ENCODE data around the gene MYBPC1.
"Not testable (repeated sequence)": the region's sequence is repeated elsewhere in the genome, so short reads cannot be mapped to it uniquely, and the experiment has no call there.

Gene MYBPC1, protein sequence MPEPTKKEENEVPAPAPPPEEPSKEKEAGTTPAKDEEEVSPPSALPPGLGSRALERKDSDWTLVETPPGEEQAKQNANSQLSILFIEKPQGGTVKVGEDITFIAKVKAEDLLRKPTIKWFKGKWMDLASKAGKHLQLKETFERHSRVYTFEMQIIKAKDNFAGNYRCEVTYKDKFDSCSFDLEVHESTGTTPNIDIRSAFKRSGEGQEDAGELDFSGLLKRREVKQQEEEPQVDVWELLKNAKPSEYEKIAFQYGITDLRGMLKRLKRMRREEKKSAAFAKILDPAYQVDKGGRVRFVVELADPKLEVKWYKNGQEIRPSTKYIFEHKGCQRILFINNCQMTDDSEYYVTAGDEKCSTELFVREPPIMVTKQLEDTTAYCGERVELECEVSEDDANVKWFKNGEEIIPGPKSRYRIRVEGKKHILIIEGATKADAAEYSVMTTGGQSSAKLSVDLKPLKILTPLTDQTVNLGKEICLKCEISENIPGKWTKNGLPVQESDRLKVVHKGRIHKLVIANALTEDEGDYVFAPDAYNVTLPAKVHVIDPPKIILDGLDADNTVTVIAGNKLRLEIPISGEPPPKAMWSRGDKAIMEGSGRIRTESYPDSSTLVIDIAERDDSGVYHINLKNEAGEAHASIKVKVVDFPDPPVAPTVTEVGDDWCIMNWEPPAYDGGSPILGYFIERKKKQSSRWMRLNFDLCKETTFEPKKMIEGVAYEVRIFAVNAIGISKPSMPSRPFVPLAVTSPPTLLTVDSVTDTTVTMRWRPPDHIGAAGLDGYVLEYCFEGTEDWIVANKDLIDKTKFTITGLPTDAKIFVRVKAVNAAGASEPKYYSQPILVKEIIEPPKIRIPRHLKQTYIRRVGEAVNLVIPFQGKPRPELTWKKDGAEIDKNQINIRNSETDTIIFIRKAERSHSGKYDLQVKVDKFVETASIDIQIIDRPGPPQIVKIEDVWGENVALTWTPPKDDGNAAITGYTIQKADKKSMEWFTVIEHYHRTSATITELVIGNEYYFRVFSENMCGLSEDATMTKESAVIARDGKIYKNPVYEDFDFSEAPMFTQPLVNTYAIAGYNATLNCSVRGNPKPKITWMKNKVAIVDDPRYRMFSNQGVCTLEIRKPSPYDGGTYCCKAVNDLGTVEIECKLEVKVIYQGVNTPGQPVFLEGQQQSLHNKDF

GRCh38 chr12:101594700-101595099, at the start of gene MYBPC1:
TSS of gene MYBPC1 (plus strand) at chr12:101594971. CDS start at chr12:101595071, 100 bp downstream.
- no peak for DNase-seq (ENCODE audit: low read depth in 3 of 3)

DNA sequence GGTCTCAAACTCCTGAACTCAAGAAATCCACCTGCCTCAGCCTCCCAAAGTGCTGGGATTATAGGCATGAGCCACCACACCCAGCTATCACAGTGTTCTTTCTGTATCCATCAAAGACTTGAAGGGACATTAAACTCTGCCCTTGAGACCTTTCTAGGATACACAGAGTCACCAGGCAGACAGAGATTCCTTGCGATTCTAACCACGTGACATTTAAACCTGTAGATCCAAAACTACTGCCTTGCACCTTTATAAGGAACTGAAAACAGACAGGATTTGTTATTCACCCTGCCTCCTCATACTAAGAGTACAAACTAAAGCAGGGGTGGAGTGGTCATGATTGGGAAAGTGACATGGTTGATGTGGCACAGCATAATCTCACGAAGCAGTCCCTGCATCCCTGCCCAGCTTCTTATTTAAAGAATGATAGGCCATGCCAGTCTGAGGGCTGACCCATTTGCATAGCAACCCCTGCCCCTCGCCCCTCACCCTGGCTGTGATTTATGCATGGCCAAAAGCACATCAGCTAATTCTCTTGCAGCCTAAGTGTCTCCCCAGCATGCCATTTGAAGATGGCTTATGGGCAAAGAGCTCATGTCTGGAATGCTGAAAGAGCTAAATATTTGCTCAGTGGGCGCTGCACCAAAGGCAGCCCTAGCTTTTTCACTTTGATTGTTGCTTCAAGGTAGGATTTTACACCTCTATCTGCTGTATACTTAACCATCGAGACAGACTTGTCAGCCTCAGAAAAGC, 43.2 kb upstream of the MYBPC1 start:
- no peak for DNase-seq (ENCODE audit: low read depth in 3 of 3)

DNA sequence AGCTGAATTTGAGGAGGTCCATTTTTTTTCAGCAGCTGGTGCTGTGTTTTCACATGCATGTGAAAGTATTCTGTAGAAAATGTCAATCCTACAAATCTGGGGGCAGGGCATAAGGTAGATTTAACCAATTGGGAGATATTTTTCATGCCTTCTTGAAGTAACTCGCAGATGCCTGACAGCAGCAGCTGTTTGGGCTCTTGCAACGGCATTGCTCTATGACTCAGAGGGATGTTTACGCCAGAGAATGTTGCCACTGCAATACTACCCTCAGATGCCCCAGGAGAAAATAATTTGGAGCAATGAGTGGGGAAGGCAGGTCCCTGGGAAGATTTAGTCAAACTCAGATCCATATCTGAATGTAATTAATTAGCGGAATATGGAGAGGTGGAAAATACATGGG, 42.5 kb upstream of the MYBPC1 start:
- DNase-seq (ENCODE audit: low read depth in 3 of 3): no peak

- no peak for DNase-seq (ENCODE audit: low read depth in 3 of 3)
Measured at GRCh38 chr12:101557094-101557493, 37.7 kb upstream of the MYBPC1 start.

GRCh38 chr12:101558726-101559125, 36.0 kb upstream of the MYBPC1 start:
- DNase-seq (ENCODE audit: low read depth in 3 of 3): not testable (repeated sequence)

DNA sequence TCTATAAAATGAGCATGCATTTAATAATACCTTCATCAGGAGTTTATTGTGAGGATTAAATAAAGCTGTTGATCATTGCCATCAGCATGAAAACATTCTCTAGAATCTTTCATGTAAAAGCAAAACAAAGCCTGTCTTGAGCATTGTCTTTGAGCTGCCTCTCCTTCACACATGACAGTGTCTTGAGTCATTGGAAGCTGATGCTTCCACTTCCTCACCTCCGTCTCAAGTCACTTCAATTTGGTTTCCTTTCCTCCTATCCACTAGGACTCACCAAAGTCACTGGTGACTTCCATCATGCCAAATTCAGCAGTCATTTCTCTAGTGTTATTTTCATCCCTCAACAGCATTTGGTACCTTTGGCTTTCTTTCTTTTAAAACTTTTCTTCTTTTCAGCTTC, 31.6 kb upstream of the MYBPC1 start:
- DNase-seq (ENCODE audit: low read depth in 3 of 3): no peak

- DNase-seq (ENCODE audit: low read depth in 3 of 3): no peak
Measured at GRCh38 chr12:101564912-101565311, 29.9 kb upstream of the MYBPC1 start.

GRCh38 chr12:101566318-101566717, 28.5 kb upstream of the MYBPC1 start:
- DNase-seq (ENCODE audit: low read depth in 3 of 3): peak in 1 of 3 donors; percentile 8

DNA sequence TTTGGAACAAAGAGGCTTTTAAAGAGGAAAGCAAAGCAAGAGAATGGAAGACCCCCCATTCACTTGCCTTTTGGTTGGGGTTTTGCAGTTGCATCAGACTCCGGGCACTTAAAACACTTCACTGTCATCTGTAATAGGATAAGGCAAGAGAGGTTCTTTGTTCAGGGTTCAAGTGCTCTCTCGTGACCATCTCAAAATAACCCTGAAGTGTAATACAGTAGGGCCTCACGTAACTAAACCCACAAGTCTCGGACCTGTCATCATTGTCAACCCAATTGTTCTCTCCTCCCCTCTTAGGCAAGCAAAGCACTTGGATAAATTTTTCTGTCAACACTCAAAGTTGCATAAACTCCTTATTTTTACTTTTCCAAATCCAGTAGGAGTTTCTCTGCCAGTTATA, 26.9 kb upstream of the MYBPC1 start:
- DNase-seq (ENCODE audit: low read depth in 3 of 3): no peak

DNA sequence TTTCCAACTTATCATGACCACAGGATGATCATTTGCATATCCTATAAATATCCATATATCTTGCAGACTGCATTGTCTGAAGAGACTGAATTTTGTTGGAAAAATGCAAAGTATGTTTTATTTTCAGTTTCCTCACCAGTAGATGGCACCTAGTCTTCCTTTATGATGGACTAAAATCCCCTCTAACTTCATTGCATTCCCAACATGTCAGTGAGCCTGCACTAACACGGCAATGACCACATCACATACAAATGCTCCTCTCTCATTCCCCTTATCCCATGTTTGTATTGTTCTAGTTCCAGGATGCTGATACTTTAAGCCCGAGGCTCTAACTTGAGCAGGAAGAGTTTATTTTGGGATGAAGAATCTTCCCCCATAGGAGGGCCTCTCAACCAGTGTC, 24.7 kb upstream of the MYBPC1 start:
- DNase-seq (ENCODE audit: low read depth in 3 of 3): no peak

GRCh38 chr12:101571105-101571504, 23.7 kb upstream of the MYBPC1 start:
- no peak for DNase-seq (ENCODE audit: low read depth in 3 of 3)

DNA sequence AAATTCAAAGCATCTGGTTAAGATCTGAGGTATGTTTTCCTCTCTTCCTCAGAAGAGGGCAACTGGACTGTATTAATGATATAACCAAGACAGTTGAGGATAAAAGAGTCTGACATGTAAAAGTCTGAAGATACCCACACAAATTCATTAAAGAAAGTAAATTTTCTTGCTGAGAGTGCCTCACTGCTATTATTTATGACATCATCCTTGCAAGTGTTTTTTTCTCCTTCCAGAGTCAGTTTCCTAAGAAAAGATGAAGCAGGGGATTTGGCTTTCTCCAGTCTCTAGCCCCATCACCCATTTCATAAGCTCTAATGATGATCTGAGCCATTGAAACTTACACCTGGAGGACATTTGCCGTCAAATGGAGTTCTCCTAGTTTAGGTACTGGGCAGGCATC, 21.0 kb upstream of the MYBPC1 start:
- no peak for DNase-seq (ENCODE audit: low read depth in 3 of 3)

GRCh38 chr12:101578417-101578816, 16.4 kb upstream of the MYBPC1 start:
- no peak for DNase-seq (ENCODE audit: low read depth in 3 of 3)

DNA sequence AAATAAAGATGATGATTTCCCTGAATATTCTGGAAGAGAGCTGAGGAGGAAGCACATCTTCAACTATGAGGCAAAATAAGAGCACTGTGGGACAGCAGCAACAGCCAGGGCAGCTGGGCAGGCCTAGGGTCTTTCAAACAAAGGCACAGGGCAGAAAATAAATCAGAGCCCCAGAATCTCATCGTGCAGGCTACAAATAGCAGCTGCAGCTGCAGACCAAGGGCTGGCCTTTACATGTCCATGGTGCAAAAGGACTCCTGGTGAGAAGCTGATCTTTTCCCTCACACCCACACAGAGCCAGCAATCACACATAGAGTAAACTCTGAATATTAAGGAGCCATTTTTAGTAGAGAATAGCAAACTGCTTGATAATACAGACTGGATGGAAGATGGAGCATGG, 13.6 kb upstream of the MYBPC1 start:
- no peak for DNase-seq (ENCODE audit: low read depth in 3 of 3)

GRCh38 chr12:101582937-101583336, 11.8 kb upstream of the MYBPC1 start:
- DNase-seq (ENCODE audit: low read depth in 3 of 3): no peak

GRCh38 chr12:101590383-101590782, 4.4 kb upstream of the MYBPC1 start:
- no peak for DNase-seq (ENCODE audit: low read depth in 3 of 3)

DNA sequence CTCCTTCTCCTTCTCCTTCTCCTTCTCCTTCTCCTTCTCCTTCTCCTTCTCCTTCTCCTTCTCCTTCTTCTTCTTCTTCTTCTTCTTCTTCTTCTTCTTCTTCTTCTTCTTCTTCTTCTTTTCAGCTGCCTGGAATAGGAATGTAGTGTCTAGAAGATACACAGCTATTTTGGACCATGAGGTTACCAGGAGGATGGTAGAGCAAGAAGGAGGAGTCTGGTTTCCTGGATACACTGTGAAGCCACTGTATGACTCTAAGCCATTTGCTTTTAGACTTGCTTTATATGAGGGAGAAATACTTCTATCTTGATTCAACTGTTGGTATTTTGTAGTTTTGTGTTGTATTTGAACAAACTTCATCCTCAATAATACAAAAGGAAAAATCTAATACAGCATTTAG, 3.0 kb upstream of the MYBPC1 start:
- no peak for DNase-seq (ENCODE audit: low read depth in 3 of 3)

- no peak for DNase-seq (ENCODE audit: low read depth in 3 of 3)
Measured at GRCh38 chr12:101592448-101592847, 2.3 kb upstream of the MYBPC1 start.

- no peak for DNase-seq (ENCODE audit: low read depth in 3 of 3)
Measured at GRCh38 chr12:101592921-101593320, 1.9 kb upstream of the MYBPC1 start.

- no peak for DNase-seq (ENCODE audit: low read depth in 3 of 3)
Measured at GRCh38 chr12:101596172-101596571, 1.4 kb downstream of the MYBPC1 start.

DNA sequence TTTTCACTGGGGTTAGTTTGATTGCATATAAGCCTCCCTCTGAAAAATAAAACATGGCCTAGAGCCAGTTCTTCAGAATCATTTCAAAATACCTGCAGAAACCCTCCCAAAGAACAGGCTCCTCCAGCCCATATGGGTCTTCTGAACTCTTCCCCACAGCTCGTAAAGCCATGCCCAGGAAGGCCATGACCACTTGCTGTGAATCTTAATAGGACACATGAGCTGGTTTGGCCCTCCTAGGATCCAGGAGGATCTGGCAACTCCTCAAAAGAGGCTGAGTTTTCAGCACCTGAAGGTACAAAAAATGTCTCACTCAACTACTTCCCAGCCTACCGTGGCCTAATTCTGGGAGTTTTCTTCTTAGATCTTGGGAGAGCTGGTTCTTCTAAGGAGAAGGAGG, 2.4 kb downstream of the MYBPC1 start:
- DNase-seq (ENCODE audit: low read depth in 3 of 3): no peak

DNA sequence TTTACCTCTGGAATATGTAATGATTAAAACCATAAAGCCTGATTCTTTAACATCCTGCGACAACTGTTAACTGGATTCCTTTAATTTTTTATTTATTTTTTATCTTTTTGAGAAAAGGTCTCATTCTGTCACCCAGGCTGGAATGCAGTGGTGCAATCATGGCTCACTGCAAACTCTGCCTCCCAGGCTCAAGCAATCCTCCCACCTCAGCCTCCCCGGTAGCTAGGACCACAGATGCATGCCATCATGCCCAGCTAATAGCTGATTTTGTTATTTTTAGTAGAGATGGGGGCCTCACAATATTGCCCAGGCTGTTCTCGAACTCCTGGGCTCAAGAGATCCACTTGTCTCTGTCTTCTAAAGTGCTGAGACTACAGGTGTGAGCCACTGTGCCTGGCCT, 3.7 kb downstream of the MYBPC1 start:
- no peak for DNase-seq (ENCODE audit: low read depth in 3 of 3)
